ENCODE measurements around the gene COG5.

Gene COG5

DNA sequence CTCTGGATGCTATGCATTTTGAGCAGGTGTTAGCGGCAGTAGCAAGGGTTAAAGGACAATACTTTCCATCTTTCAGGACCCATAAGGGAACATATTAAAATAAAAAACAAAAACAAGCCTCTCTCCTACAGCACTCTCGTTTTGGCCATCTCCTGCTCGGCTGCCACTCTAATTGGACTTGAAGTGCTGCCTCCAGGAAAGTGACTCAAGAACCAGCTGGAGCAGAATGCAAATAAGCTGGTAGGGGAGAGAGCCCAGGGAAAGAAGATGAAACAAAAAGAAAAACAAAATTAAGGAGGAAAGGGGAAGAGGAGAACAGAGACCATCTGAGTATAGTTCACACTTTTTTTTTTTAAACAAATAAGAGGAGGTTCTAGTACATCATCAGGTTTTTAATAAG, 329.3 kb downstream of the COG5 start:
- in situ Hi-C loops (cut with MboI; ENCODE audit: low sequenced_read_pairs), result no loop called here

DNA sequence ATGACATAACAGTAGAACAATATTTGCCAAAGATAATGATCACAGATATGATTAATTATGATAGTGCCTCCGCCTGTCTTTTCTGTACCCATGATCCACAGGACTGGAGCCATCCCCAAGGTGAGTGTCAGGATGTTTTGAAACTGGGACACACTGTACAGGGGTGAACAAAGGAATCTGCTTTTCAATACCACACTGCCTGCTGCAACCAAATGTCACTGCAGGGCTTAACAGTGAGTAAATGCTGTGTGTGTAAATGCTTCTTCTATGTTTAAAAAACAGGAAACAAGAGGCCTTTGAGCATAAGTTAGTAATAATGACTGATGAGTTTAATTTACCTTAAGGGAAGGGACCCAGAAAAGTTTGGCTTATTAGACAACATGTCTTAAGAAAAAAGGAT, 329.7 kb downstream of the COG5 start:
- in situ Hi-C loops (cut with MboI; ENCODE audit: low sequenced_read_pairs), result no loop called here

DNA sequence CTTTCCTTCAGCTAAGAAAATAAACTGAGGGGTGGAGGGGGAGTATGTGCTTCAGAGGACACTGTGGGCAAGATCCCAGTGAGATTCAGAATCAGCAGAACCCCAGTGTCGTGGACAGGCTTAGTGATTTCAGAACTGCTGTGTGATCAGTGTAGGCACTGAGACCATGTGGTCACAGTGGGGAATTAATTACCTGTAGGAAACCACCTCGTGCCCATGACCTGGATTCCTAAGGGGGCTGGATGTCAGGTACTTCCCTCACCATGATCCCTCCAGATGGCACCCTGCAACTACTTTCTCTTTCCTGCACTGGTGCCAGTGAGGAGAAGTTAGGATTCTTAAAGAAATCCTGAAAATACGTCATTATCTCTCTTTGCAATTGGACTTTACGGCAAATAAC, 330.5 kb downstream of the COG5 start:
- in situ Hi-C loops (cut with MboI; ENCODE audit: low sequenced_read_pairs), result no loop called here

- in situ Hi-C loops (cut with MboI; ENCODE audit: low sequenced_read_pairs), result no loop called here
Observed at GRCh38 chr7:107232568-107233090, 331.1 kb downstream of the COG5 start.

DNA sequence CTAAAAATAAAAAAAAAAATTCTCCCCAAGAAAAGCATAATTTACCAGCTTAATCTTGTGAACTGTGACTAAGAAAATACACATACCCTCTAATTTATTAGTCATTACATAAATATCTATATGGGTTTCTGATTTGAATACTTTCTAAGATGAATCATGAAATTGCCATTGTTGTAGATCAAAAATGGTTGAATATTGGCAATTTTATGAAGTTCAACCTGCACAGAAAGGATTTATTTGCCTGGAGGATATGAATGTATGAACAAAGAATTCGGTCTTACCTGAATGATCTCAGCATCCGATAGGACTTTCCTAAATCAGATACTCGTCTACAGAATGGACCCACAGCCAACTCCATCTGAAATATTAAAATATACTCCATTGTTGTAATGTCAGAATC, 333.4 kb downstream of the COG5 start:
- in situ Hi-C loops (cut with MboI; ENCODE audit: low sequenced_read_pairs), result no loop called here

- in situ Hi-C loops (cut with MboI; ENCODE audit: low sequenced_read_pairs), result no loop called here
Observed at GRCh38 chr7:107228291-107228690, 335.4 kb downstream of the COG5 start.

GRCh38 chr7:107224374-107225223, 339.1 kb downstream of the COG5 start:
- in situ Hi-C loops (cut with MboI; ENCODE audit: low sequenced_read_pairs), result loop anchor here (25.0 kb wide), 1 partner anchor 638 kb away; no protein-coding TSS in a partner anchor

DNA sequence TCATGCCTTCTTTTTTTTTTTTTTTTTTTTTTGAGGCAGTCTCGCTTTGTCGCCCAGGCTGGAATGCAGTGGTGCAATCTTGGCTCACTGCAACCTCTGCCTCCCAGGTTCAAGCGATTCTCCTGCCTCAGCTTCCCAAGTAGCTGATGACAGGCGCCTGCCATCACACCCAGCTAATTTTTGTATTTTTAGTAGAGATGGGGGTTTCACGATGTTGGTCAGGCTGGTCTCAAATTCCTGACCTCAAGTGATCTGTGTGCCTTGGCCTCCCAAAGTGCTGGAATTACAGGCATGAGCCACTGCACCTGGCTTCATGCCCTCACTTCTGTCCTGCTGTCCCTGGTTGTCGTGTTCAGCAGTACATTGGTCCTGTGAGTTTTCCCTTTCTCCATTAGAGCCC, 342.9 kb downstream of the COG5 start:
- in situ Hi-C loops (cut with MboI; ENCODE audit: low sequenced_read_pairs), result loop anchor here (25.0 kb wide), 1 partner anchor 641 kb away; no protein-coding TSS in a partner anchor

- in situ Hi-C loops (cut with MboI; ENCODE audit: low sequenced_read_pairs), result loop anchor here (25.0 kb wide), 1 partner anchor 642 kb away; no protein-coding TSS in a partner anchor
Observed at GRCh38 chr7:107220356-107220755, 343.4 kb downstream of the COG5 start.

DNA sequence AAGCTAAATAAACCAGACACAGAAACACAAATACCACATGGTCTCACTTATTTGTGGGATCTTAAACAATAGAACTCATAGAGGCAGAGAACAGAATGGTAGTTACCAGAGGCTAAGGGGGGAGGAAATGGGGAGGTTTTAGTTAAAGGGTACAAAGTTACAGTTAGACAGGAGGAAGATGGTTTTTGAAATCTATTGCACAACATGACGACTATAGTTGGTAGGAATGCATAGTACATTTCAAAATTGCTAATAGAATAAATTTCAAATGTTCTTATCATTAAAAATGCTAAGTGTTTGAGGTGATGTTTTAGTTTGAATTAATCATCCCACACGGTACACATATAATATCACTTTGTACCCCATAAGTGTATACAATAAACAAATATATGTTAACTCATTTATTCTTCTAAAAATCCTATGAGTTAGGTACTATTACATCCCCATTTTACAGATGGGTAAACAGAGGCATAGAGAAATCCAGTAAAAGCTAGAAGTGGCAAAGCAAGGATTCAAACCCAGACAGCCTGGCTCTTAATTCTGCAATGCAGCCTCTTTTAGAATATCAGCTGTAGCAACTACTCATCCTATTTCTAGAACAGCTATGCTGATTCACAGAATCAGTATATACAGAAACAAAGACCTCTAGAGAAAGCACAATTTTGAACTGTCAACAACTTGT, 344.0 kb downstream of the COG5 start:
- in situ Hi-C loops (cut with MboI; ENCODE audit: low sequenced_read_pairs), result loop anchor here (25.0 kb wide), 1 partner anchor 643 kb away; no protein-coding TSS in a partner anchor

GRCh38 chr7:107213945-107214344, 349.8 kb downstream of the COG5 start:
- in situ Hi-C loops (cut with MboI; ENCODE audit: low sequenced_read_pairs), result loop anchor here (25.0 kb wide), 1 partner anchor 648 kb away; no protein-coding TSS in a partner anchor

- in situ Hi-C loops (cut with MboI; ENCODE audit: low sequenced_read_pairs), result loop anchor here (25.0 kb wide), 1 partner anchor 649 kb away; no protein-coding TSS in a partner anchor
Observed at GRCh38 chr7:107213193-107213788, 350.4 kb downstream of the COG5 start.

GRCh38 chr7:107212725-107213124, 351.0 kb downstream of the COG5 start:
- in situ Hi-C loops (cut with MboI; ENCODE audit: low sequenced_read_pairs), result loop anchor here (25.0 kb wide), 1 partner anchor 650 kb away; no protein-coding TSS in a partner anchor

DNA sequence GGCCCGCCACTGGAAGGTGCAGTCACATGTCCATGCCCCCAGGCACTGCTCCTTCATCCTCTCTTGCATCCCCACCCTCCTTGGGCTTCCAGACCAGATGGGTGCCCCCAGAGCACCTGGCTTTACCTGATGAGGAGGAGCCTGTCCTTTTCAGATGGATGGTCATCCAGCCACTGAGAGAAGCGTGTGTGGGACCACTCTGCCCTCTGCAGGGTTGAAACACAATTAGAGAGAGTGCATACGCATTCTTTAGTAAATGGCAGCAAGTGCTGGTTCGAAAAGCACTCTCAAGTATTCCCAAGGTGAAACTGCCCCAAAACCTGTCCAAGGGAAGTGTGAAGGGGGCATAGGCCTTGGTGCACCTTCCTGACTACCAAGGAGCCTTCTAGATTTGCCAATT, 353.3 kb downstream of the COG5 start:
- in situ Hi-C loops (cut with MboI; ENCODE audit: low sequenced_read_pairs), result loop anchor here (25.0 kb wide), 1 partner anchor 652 kb away; no protein-coding TSS in a partner anchor

- in situ Hi-C loops (cut with MboI; ENCODE audit: low sequenced_read_pairs), result loop anchor here (25.0 kb wide), 1 partner anchor 653 kb away; no protein-coding TSS in a partner anchor
Observed at GRCh38 chr7:107209565-107209964, 354.2 kb downstream of the COG5 start.

GRCh38 chr7:107208563-107208962, 355.2 kb downstream of the COG5 start:
- in situ Hi-C loops (cut with MboI; ENCODE audit: low sequenced_read_pairs), result loop anchor here (25.0 kb wide), 1 partner anchor 654 kb away; no protein-coding TSS in a partner anchor

- in situ Hi-C loops (cut with MboI; ENCODE audit: low sequenced_read_pairs), result loop anchor here (25.0 kb wide), 1 partner anchor 654 kb away; no protein-coding TSS in a partner anchor
Observed at GRCh38 chr7:107208024-107208521, 355.6 kb downstream of the COG5 start.

GRCh38 chr7:107207459-107207858, 356.3 kb downstream of the COG5 start:
- in situ Hi-C loops (cut with MboI; ENCODE audit: low sequenced_read_pairs), result loop anchor here (25.0 kb wide), 1 partner anchor 655 kb away; no protein-coding TSS in a partner anchor

- in situ Hi-C loops (cut with MboI; ENCODE audit: low sequenced_read_pairs), result loop anchor here (25.0 kb wide), 1 partner anchor 656 kb away; no protein-coding TSS in a partner anchor
Observed at GRCh38 chr7:107206706-107207105, 357.0 kb downstream of the COG5 start.

- in situ Hi-C loops (cut with MboI; ENCODE audit: low sequenced_read_pairs), result loop anchor here (25.0 kb wide), 1 partner anchor 656 kb away; no protein-coding TSS in a partner anchor
Observed at GRCh38 chr7:107206136-107206535, 357.6 kb downstream of the COG5 start.

All from HL-60/S4 treated with retinoic acid at 250 ng/mL for 4 days and 3 days (cell line).